Measurements from ENCODE around the gene ANKRD6.
"Not testable (repeated sequence)": the region's sequence is repeated elsewhere in the genome, so short reads cannot be mapped to it uniquely, and the experiment has no call there.

The ANKRD6 gene

DNA sequence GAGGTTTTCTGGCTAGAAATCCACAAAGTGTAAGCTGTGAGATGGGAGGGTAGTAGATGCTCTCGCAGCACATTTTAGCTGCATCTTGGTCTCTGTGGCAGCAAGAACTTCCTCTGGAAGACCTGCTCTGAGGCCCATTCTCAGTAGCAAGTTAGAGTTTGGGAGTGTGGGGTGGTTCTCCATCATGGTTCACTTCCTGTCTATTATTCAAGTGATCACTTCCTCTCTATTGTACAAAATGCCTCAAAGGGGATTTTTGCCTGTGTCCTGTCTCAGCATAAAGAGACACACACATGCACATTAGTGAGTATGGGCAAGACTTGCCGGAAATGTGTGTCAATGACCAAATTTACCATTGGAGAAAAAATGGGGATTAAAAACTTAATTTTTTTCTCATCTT, 163.1 kb downstream of the ANKRD6 start:
- DNase-seq = no peak

GRCh38 chr6:89596484-89596883, 163.5 kb downstream of the ANKRD6 start:
- no peak for DNase-seq

- DNase-seq = no peak
Observed at GRCh38 chr6:89597372-89597771, 164.4 kb downstream of the ANKRD6 start.

DNA sequence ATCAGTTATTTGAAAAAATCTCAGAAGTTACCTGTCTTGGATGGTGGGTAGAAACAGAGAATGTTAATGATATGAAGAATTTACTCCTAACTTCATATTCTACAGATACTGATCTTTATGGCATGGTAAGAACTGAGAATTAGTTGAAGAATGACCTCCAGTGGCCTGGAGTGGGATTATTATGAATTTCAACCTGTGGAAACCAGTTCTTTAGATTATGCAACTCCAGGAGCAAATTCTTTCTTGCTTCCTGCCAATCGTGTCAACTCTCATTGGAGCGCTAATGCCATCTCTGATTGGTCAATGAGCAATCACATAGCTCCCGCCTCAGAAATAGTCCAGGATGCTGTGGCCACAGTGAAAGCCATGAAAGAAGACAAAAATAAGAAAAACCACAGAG, 165.0 kb downstream of the ANKRD6 start:
- DNase-seq = peak in 1 of 51 donors; percentile 9

GRCh38 chr6:89599727-89600126, 166.8 kb downstream of the ANKRD6 start:
- DNase-seq = no peak

GRCh38 chr6:89602166-89602565, 169.2 kb downstream of the ANKRD6 start:
- no peak for DNase-seq

DNA sequence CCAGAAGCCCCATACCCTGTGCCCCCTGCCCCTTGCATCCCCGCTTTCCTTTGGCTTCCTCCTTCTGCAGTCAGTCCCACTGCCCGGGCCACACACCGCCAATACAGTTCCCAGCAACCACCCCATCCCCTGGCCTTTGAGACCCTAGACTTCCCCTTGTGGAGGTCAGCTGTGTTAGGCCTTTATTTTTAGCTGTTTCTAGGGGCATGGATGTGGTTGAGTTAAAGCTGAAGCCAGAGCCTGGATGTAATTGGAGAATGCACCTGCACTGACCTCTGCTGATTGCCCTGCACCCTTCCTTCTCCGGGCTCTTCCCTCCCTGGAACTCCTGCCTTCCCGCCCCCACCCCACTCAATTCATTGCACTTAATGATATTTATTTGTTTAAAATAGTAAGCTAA, 171.7 kb downstream of the ANKRD6 start:
- DNase-seq = no peak

DNA sequence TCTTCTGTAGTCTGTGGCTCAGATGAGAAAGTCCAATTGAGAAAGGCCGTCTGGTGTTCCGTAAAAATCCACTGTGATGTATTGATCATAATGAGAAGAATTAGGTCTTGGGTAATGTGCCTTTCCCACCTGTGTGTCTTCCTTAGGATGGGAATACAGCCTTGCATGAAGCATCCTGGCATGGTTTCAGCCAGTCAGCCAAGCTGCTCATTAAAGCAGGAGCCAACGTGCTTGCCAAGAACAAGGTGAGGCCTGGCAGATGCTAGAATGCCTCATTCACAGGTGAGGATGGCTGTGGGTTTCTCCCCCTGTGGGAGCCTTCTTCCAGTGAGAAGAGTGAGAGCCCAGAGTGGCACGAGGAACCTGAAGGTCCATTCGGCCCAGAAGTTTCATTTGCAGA, 172.9 kb downstream of the ANKRD6 start:
- no peak for DNase-seq

DNA sequence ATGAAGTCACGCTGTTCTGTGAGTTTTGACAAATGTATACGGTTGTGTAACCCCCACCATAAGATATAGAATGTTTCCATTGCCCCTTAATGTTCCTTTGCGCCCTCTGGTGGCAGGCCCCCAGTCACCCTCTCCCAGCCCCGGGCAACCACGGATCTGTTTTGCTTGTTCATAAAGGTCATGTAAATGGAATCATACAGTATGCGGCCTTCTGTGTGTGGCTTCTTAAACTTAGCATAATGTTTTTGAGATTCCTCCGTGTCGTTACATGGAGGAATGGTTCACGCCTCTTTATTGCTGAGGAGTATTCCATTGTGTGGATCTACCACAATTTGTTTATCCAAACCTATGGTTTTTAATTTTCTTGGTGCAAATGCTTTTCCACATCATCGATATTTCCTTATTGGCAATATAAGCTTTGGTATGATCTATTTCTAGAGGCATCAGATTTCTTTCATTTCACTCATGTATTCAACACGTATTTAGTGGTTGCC, 177.2 kb downstream of the ANKRD6 start:
- DNase-seq = peak in 22 of 51 donors; percentile 1 to 48 (median 8)

GRCh38 chr6:89611666-89612065, 178.7 kb downstream of the ANKRD6 start:
- no peak for DNase-seq

DNA sequence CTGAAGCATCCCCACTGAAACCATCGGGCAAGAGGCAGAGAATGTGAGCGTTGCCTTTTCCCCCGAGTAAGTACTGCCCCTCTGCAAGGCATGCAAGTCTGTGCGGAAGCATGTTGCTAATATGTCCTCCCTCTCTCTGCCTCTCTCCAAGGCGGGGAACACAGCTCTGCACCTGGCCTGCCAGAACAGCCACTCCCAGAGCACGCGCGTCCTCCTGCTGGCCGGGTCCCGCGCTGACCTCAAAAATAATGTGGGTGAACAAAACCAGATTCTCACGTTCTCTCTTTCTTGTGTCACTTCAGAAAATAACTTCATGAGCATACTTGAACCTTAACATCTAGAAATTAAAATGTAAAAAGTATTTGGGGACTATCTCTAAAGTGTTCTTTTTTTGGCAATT, 179.2 kb downstream of the ANKRD6 start:
- DNase-seq = no peak

GRCh38 chr6:89613790-89614189, 180.8 kb downstream of the ANKRD6 start:
- DNase-seq = no peak

- no peak for DNase-seq
Observed at GRCh38 chr6:89615882-89616281, 182.9 kb downstream of the ANKRD6 start.

DNA sequence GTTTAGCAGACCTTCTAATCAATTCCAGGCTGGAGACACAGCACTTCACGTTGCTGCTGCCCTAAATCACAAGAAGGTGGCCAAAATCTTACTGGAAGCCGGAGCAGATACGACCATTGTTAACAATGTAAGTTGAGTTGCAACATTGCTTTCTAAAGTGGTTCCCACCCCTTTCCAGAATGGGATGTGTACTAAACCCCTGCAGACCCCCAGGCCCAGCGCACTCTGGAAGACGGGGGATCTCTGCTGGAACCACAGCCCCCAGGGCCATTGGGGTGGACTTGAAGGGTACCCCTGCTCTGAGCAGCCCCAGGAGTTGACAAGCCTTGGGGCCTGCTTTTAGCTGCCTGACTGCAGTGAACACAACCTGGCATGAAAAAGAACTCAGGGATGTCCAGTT, 183.6 kb downstream of the ANKRD6 start:
- no peak for DNase-seq

DNA sequence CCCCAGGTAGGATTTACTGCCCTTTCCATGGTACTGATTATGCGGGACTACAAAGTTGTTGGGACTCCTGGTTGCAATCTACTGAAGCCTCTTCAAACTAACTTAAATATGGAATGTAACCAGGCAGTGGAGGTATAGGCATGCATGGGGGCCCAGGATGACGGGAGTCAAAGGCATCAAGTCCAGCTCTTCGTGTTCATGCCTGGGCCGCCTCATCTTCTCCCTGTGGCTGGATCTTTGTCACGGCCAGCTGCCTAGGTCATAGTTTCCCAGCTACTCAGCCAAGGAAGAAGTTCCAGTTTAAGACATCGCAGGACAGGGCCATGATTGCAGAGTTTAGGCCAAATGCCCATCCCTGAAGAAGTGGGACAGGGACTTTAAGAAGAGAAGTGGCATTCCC, 185.1 kb downstream of the ANKRD6 start:
- no peak for DNase-seq

DNA sequence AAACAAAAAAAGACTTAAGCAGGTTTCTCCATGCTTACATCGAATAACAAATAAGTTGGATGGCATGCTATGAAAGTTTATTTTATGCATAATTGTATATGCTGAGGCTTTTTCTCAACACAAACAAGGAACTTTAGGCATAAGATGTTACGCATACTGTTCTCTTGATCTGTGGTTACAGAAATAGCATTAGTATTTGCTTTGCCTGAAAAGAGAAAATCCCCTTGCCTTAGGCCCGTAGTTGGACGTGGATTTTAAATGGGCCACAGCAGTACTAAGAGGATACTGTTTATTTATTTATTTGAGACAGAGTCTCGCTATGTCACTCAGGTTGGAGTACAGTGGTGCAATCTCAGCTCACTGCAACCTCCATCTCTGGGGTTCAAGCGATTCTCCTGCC, 186.6 kb downstream of the ANKRD6 start:
- DNase-seq = no peak

- no peak for DNase-seq
Observed at GRCh38 chr6:89623749-89624148, 190.8 kb downstream of the ANKRD6 start.

DNA sequence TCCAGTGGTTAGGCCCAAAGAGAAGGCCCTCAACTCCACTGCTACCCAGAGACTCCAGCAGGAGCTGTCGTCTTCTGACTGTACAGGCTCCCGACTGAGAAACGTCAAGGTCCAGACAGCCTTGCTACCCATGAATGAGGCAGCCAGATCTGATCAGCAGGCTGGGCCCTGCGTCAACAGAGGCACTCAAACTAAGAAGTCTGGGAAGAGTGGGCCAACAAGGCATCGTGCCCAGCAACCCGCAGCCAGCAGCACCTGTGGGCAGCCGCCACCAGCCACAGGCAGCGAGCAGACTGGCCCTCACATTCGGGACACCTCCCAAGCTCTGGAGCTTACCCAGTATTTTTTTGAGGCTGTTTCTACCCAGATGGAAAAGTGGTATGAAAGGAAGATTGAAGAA, 197.5 kb downstream of the ANKRD6 start:
- peak in 24 of 51 donors; percentile 6 to 61 (median 20) for DNase-seq

DNA sequence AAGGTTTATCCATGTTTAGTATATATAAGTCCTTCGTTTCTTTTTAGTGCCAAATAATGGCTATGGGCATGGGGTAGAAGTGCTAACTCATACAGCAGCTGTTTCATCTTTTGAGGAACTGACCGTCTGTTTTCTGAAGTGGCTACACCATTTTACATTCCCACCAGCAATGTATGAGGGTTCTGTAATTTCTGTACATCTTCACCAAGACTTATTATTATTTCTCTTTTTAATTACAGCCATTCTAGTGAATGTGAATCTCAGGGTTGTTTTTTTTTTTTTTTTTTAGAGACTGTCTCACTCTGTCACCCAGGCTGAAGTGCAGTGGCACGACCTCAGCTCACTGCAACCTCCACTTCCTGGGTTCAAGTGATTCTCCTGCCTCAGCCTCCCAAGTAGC, 203.5 kb downstream of the ANKRD6 start:
- not testable (repeated sequence) for DNase-seq

DNA sequence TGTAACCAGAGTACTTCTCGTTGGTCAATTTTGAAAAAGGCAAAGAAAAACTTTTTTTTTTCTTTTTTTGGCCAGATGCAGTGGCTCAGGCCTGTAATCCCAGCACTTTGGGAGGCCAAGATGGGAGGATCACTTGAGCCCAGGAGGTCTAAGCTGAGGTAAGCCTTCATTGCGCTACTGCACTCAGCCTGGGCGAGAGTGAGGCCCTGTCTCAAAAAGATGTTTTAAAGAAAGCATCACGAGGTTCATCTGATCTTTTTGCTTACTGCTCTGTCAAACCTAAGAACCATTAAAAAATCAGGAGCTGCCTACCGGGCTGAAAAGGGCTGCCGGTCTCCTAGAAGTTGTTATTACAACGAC, 205.0 kb downstream of the ANKRD6 start:
- no peak for DNase-seq

DNA sequence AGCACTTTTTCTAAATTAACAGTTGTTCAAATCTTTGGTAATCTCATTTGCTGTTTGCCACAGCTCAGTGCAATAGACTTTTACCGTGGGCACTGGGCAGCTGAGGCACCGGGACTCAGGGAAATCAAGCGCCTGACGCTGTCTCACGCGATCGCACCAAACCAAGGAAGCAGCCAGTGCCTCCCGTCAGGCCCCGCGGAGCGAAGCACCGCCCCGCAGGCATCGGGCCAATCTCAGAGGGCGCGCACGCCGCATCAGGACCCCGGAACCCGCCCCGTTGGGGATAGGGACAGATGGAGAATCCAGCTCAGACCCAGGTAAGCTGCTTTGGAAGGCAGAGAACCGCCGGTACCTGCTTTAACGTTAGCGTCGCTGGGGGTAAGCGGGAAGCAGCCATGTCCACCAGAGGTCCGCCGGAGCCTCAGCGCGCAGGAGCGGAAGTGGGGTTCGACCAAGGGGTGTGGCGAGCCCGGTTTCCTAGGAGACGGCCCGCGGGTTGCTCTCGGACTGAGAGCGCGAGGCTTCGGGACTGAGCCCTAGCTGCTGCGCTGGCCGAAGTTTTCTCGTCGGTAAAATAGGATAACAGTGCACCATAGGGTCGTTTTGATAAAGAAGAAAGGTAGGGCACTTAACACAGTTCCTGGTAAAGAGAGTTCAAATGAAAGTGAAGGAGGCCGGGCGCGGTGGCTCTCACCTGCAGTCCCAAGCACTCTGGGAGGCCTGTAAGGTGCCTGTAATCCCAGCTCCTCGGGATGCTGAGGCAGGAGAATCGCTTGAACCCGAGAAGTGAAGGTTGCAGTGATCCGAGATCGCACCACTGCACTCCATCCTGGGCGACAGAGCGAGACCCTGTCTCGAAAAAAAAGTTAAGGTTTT, 205.6 kb downstream of the ANKRD6 start, which contains the start of gene LYRM2:
Gene LYRM2 (minus strand): TSS at position 428 of the 876 bp plus-strand sequence. CDS start 31 bp downstream, at position 397.
- peak; percentile 75 to 99 (median 94) for DNase-seq

GRCh38 chr6:89640804-89641203, 207.9 kb downstream of the ANKRD6 start:
- no peak for DNase-seq

GRCh38 chr6:89641581-89641980, 208.6 kb downstream of the ANKRD6 start:
- DNase-seq = not testable (repeated sequence)

Data from hypothalamus (tissue), 51 donors.